ENCODE measurements around the gene SFI1. TPM values are rescaled to one million over a fixed set of nuclear protein-coding genes. Genes with fewer than 3 reads are reported as not detected.
A peak's percentile ranks its signal among the peaks of the same experiment; 100 is the strongest.

Gene SFI1
- total and polyA plus RNA-seq, 10 donors: 36.7 to 110 (median 85.2) TPM

- Histone ChIP-seq H3K4me3 (no peak overlapping the region), H3K27me3 (replicated peaks in 1 of 7) (no peaks in the 10 kb centered on the region), H3K36me3 (peaks cover 0 to 64% (median 32%) of the 10 kb centered on the region in 6 donors), H3K27ac (no peak overlapping the region), H3K4me1 (peaks cover 20 to 78% (median 34%) of the 10 kb centered on the region in 6 donors), H3K9me3 (no peaks in the 10 kb centered on the region)
- DNase-seq: no peak
- intact Hi-C loops (cut with DNase I; ENCODE audit: low total_unique reads): no loop called here
- WGBS, 5 donors: 95 to 100% (median 96%) methylated on average over 2 of the region's 2 CpGs
- TF ChIP-seq POLR2AphosphoS5 (IDR thresholded peaks at IDR 0.05) (no peak), CTCF (IDR thresholded peaks at IDR 0.05 in 8 of 11, conservative IDR thresholded peaks at IDR 0.05 in 3 of 11) (no peak), POLR2A (IDR thresholded peaks at IDR 0.05) (no peak)
These were observed 9.4 kb upstream of the SFI1 start for GRCh38 chr22:31486951-31487350.

DNA sequence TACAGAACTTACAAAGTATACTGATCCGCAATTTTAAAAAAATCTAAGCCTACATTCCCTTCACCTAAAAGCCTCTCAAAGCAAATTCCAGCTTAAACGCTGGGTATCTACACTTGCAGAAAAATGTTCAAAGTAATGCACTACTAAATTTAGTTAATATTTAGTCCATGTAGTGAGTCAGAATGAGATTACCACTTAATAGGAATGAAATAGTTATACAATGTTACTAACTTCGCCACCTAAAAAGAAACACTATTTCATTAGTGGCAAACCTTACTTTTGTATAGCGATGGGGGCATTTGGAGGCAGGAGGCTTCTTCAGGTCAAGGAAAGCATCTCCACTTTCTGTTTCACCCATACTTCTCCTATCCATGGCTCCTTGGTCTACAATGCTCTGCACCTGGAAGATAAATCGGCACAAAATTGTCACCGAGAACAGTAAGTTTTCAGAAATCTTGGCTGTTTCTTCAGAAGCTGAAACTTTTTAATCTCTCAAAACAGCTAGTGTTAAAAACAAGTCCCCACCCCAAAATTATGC is 7.9 kb upstream of the SFI1 start:
- no peak for DNase-seq
- intact Hi-C loops (cut with DNase I; ENCODE audit: low total_unique reads): no loop called here

GRCh38 chr22:31488988-31489617 is 7.2 kb upstream of the SFI1 start:
- peak overlapping the region; percentile 76 to 96 (median 87) for H3K4me3 ChIP-seq
- peak overlapping the region; percentile 96 to 99 (median 98) for H3K27ac ChIP-seq
- intact Hi-C loops (cut with DNase I; ENCODE audit: low total_unique reads): no loop called here
- peak; percentile 92 for DNase-seq
- TF ChIP-seq CTCF (IDR thresholded peaks at IDR 0.05 in 8 of 11, conservative IDR thresholded peaks at IDR 0.05 in 3 of 11): no peak
- TF ChIP-seq POLR2A (IDR thresholded peaks at IDR 0.05): no peak
- peak in 1 of 3 donors; percentile 3 for TF ChIP-seq POLR2AphosphoS5 (IDR thresholded peaks at IDR 0.05)
- no peaks in the 10 kb centered on the region for H3K9me3 ChIP-seq
- 0 to 1% (median 0%) methylated on average over 3 to 61 of the region's 61 CpGs for WGBS, 5 donors
- peaks cover 0 to 42% (median 16%) of the 10 kb centered on the region in 6 donors for H3K36me3 ChIP-seq
- H3K4me1 ChIP-seq: peaks cover 20 to 84% (median 41%) of the 10 kb centered on the region in 6 donors
- no peaks in the 10 kb centered on the region for H3K27me3 ChIP-seq (replicated peaks in 1 of 7)

More for the DNA sequence above, 7.9 kb upstream of the SFI1 start:
- peak overlapping the region; percentile 96 to 99 (median 98) for H3K27ac ChIP-seq
- H3K36me3 ChIP-seq: peaks cover 0 to 49% (median 20%) of the 10 kb centered on the region in 6 donors
- TF ChIP-seq CTCF (IDR thresholded peaks at IDR 0.05 in 8 of 11, conservative IDR thresholded peaks at IDR 0.05 in 3 of 11) (no peak), POLR2A (IDR thresholded peaks at IDR 0.05) (no peak), POLR2AphosphoS5 (IDR thresholded peaks at IDR 0.05) (no peak)
- peak overlapping the region in 7 of 8 donors; percentile 77 to 96 (median 88) for H3K4me3 ChIP-seq
- H3K4me1 ChIP-seq: peaks cover 20 to 84% (median 38%) of the 10 kb centered on the region in 6 donors
- WGBS, 5 donors: 63 to 74% (median 69%) methylated on average over 6 of the region's 6 CpGs
- no peaks in the 10 kb centered on the region for H3K27me3 ChIP-seq (replicated peaks in 1 of 7)
- no peaks in the 10 kb centered on the region for H3K9me3 ChIP-seq
